GM12878 (cell line): ENCODE data around the gene PLEKHA7. TPM values are rescaled to one million over a fixed set of nuclear protein-coding genes. Genes with fewer than 3 reads are reported as not detected.

Experiments used
- ASH2L ChIP-seq: fragments of 300-600, 200-600 bp; sonication (generic); IDR thresholded peaks from 2 replicates; pipeline ENCODE4 v1.6.1; 2017; ENCODE audit warnings: low read depth, mild to moderate bottlenecking, borderline replicate concordance
- BACH1 ChIP-seq: fragments of 450-650 bp; IDR thresholded peaks from 2 replicates; pipeline ENCODE4 v1.6.1; 2017; ENCODE audit warnings: mild to moderate bottlenecking, borderline replicate concordance
- BCL3 ChIP-seq: IDR thresholded peaks from 2 replicates; pipeline ENCODE4 v1.6.1; 2011; ENCODE audit warnings: borderline replicate concordance, low read depth, mild to moderate bottlenecking, moderate library complexity, low read length; ENCODE audit not compliant: insufficient read depth, poor library complexity, severe bottlenecking
- EGR1 ChIP-seq, 2 experiments: IDR thresholded peaks; 1 replicate in 1 of 2; 2 replicates in 1 of 2; pipeline ENCODE4 v1.6.1; 2011 to 2012; ENCODE audit warnings: low read depth in 2 of 2, low read length in 2 of 2, borderline replicate concordance in 1 of 2, mild to moderate bottlenecking in 1 of 2, moderate library complexity in 1 of 2
- ESRRA ChIP-seq: IDR thresholded peaks from 2 replicates; pipeline ENCODE4 v1.6.1; 2012; ENCODE audit warnings: mild to moderate bottlenecking, low read length, improper control_type of control experiment
- ETV6 ChIP-seq, 2 experiments: fragments of 450-650 bp in 1 of 2; IDR thresholded peaks in 1 of 2; conservative IDR thresholded peaks in 1 of 2; 2 replicates each; pipeline ENCODE4 v1.6.1; 2014; ENCODE audit warnings: antibody characterized with exemption in 1 of 2, borderline replicate concordance in 1 of 2, low read depth in 1 of 2, mild to moderate bottlenecking in 1 of 2, moderate library complexity in 1 of 2
- GATAD2B ChIP-seq: fragments of 450-650 bp; conservative IDR thresholded peaks from 2 replicates; pipeline ENCODE4 v1.6.1; 2017; ENCODE audit warnings: low read depth, mild to moderate bottlenecking, moderate library complexity
- MAX ChIP-seq: IDR thresholded peaks from 2 replicates; pipeline ENCODE4 v1.6.1; 2012; ENCODE audit warnings: low read depth, low read length, improper control_type of control experiment
- NBN ChIP-seq: fragments of 450-650 bp; IDR thresholded peaks from 2 replicates; pipeline ENCODE4 v1.6.1; 2016
- NFXL1 ChIP-seq: fragments of 450-650 bp; IDR thresholded peaks from 2 replicates; pipeline ENCODE4 v1.6.1; 2017; ENCODE audit warnings: antibody characterized with exemption, mild to moderate bottlenecking, borderline replicate concordance
- POLR2A ChIP-seq: IDR thresholded peaks from 2 replicates; pipeline ENCODE4 v1.6.1; 2011; ENCODE audit warnings: low read depth, mild to moderate bottlenecking, low read length
- RAD51 ChIP-seq: fragments of 450-650 bp; IDR thresholded peaks from 2 replicates; pipeline ENCODE4 v1.6.1; 2016; ENCODE audit warnings: moderate library complexity, mild to moderate bottlenecking, inconsistent platforms
- RFX5 ChIP-seq: IDR thresholded peaks from 2 replicates; pipeline ENCODE4 v1.6.1; 2011; ENCODE audit warnings: low read depth, low read length, improper control_type of control experiment
- SMARCA5 ChIP-seq: fragments of 450-650 bp; IDR thresholded peaks from 2 replicates; pipeline ENCODE4 v1.6.1; 2017; ENCODE audit warnings: mild to moderate bottlenecking
- SP1 ChIP-seq: IDR thresholded peaks from one replicate; pipeline ENCODE4 v1.6.1; 2011; ENCODE audit warnings: low read depth, low read length
- TARDBP ChIP-seq: IDR thresholded peaks from 2 replicates; pipeline ENCODE4 v1.6.1; 2016; ENCODE audit warnings: borderline replicate concordance
- TCF12 ChIP-seq: IDR thresholded peaks from 2 replicates; pipeline ENCODE4 v1.6.1; 2011; ENCODE audit warnings: low read depth, mild to moderate bottlenecking, low read length
- TCF3 ChIP-seq: IDR thresholded peaks from 2 replicates; pipeline ENCODE4 v1.6.1; 2012; ENCODE audit warnings: low read depth, mild to moderate bottlenecking, low read length, borderline replicate concordance; ENCODE audit not compliant: insufficient read depth
- ZNF24 ChIP-seq: fragments of 450-650 bp; IDR thresholded peaks from 2 replicates; pipeline ENCODE4 v1.6.1; 2017; ENCODE audit warnings: antibody characterized with exemption, mild to moderate bottlenecking
- ZNF384 ChIP-seq: IDR thresholded peaks from 2 replicates; pipeline ENCODE4 v1.6.1; 2012; ENCODE audit warnings: low read depth, mild to moderate bottlenecking, low read length, improper control_type of control experiment, borderline replicate concordance
- ZNF592 ChIP-seq: fragments of 450-650 bp; IDR thresholded peaks from 2 replicates; pipeline ENCODE4 v1.6.1; 2017; ENCODE audit warnings: mild to moderate bottlenecking, moderate library complexity
- polyA plus RNA-seq, 11 experiments: library from polyadenylated mRNA; depleted of rRNA in 4 of 11; unstranded in 6 of 11; stranded (reverse) in 5 of 11; fragments of >200 nt; fragmentation: Nextera tagmentation in 4 of 11; fragmentation: Illumina TruSeq in 1 of 11; extraction: Ambion mirVana in 4 of 11; extraction: Trizol in 1 of 11; gene quantifications; 1 replicate in 1 of 11; 2 replicates in 10 of 11; pipeline versions ENCODE4 v1.2.1 to v1.2.3, GENCODE V29; 2011 to 2016; ENCODE audit warnings: inconsistent platforms in 2 of 11, missing spikeins in 2 of 11, low read depth in 1 of 11
- total RNA-seq, 4 experiments: library from RNA; depleted of rRNA in 3 of 4; stranded (reverse); fragments of >200 nt in 3 of 4; fragmentation: Illumina TruSeq in 1 of 4; extraction: Trizol in 1 of 4; gene quantifications; 2 replicates each; pipeline versions ENCODE4 v1.2.1 to v1.2.3, GENCODE V29; 2013 to 2021
- TF ChIP-seq, protein P1 (sequence below): fragments of 450-650 bp; IDR thresholded peaks from 2 replicates; pipeline ENCODE4 v1.6.1; 2017; ENCODE audit warnings: mild to moderate bottlenecking
- TF ChIP-seq, protein P2 (sequence below): IDR thresholded peaks from 2 replicates; pipeline ENCODE4 v1.6.1; 2012; ENCODE audit warnings: low read depth, low read length, improper control_type of control experiment

The PLEKHA7 gene
- total and polyA plus RNA-seq, 10 of the 15 experiments (the other 5 are each of a cell fraction or from before 2014, with no cell fraction given) = 0.45 to 5.3 (median 2.1) TPM

DNA sequence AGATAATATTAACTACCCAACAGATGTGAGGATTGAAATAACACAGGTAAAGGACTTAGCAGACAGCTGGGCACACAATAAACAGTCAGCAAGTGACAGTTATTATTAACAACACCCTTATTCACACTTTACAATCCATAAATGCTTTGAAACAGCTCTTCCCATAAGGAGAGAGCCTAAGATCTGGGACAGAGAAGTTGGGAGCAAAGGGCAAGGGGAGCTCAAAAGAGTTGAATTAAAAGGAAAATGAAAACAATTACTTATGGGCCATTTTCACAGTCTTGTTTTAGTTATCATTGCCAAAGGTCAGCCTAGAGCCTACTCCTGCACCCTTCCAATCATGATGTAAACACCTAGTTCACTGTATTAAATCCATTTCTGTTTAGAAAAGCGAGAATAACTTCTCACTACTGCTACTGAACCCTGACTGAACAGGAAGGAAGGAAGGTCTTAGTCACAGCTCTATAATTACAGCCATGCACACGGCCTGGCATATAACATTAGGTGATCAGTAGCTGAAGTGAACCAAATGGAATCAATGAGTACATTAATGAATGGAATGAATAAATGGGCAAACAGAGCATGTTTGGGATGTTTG, 111.3 kb downstream of the PLEKHA7 start (continued):
- TF ChIP-seq, protein P1, sequence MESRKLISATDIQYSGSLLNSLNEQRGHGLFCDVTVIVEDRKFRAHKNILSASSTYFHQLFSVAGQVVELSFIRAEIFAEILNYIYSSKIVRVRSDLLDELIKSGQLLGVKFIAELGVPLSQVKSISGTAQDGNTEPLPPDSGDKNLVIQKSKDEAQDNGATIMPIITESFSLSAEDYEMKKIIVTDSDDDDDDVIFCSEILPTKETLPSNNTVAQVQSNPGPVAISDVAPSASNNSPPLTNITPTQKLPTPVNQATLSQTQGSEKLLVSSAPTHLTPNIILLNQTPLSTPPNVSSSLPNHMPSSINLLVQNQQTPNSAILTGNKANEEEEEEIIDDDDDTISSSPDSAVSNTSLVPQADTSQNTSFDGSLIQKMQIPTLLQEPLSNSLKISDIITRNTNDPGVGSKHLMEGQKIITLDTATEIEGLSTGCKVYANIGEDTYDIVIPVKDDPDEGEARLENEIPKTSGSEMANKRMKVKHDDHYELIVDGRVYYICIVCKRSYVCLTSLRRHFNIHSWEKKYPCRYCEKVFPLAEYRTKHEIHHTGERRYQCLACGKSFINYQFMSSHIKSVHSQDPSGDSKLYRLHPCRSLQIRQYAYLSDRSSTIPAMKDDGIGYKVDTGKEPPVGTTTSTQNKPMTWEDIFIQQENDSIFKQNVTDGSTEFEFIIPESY = no peak
- no peak for TF ChIP-seq TCF3
- TF ChIP-seq, protein P2, sequence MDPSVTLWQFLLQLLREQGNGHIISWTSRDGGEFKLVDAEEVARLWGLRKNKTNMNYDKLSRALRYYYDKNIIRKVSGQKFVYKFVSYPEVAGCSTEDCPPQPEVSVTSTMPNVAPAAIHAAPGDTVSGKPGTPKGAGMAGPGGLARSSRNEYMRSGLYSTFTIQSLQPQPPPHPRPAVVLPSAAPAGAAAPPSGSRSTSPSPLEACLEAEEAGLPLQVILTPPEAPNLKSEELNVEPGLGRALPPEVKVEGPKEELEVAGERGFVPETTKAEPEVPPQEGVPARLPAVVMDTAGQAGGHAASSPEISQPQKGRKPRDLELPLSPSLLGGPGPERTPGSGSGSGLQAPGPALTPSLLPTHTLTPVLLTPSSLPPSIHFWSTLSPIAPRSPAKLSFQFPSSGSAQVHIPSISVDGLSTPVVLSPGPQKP = no peak
- TF ChIP-seq ZNF592 = no peak
- no peak for TF ChIP-seq BCL3
- no peak for TF ChIP-seq POLR2A
- no peak for TF ChIP-seq RAD51
- no peak for TF ChIP-seq ZNF384
- TF ChIP-seq GATAD2B = no peak
- no peak for TF ChIP-seq BACH1
- TF ChIP-seq TARDBP = no peak
- TF ChIP-seq ASH2L = no peak
- TF ChIP-seq RFX5 = no peak
- TF ChIP-seq MAX = no peak
- TF ChIP-seq SP1 = no peak
- TF ChIP-seq SMARCA5 = no peak
- TF ChIP-seq EGR1 (IDR thresholded peaks at IDR 0.05; ENCODE audit: borderline replicate concordance in 1 of 2, low read depth in 2 of 2, low read length in 2 of 2) = no peak
- TF ChIP-seq NFXL1 = no peak
- no peak for TF ChIP-seq ESRRA
- TF ChIP-seq NBN = no peak
- TF ChIP-seq ZNF24 = no peak
- TF ChIP-seq TCF12 = 0 out of 2 replicates have a peak, but pooled peaks have one; percentile 23
- TF ChIP-seq ETV6 (conservative IDR thresholded peaks at IDR 0.05 in 1 of 2, IDR thresholded peaks at IDR 0.05 in 1 of 2; ENCODE audit: borderline replicate concordance in 1 of 2, low read depth in 1 of 2) = peak in 1 of 2 experiments; percentile 93; a peak in 2 of 4 replicates
